Thyroid gland (tissue), 4 donors: Measurements from ENCODE around the gene GOLGA8R.
"Not testable (repeated sequence)": the region's sequence is repeated elsewhere in the genome, so short reads cannot be mapped to it uniquely, and the experiment has no call there.

Source experiments
- POLR2A ChIP-seq, 2 donors: fragments of 450-650 bp; IDR thresholded peaks; one replicate each; pipeline ENCODE4 v1.6.1; 2017; ENCODE audit warnings: antibody characterized with exemption in 2 of 2, mild to moderate bottlenecking in 2 of 2, moderate library complexity in 1 of 2
- TF ChIP-seq, protein P1 (sequence below), 6 experiments: fragments of 200-600 bp in 3 of 6; fragments of 450-650 bp in 3 of 6; sonication (generic) in 3 of 6; IDR thresholded peaks; one replicate each; pipeline ENCODE4 v1.5.1; 2016 to 2019; ENCODE audit warnings: antibody characterized with exemption in 6 of 6, mild to moderate bottlenecking in 2 of 6, inconsistent platforms in 1 of 6, moderate library complexity in 1 of 6

DNA sequence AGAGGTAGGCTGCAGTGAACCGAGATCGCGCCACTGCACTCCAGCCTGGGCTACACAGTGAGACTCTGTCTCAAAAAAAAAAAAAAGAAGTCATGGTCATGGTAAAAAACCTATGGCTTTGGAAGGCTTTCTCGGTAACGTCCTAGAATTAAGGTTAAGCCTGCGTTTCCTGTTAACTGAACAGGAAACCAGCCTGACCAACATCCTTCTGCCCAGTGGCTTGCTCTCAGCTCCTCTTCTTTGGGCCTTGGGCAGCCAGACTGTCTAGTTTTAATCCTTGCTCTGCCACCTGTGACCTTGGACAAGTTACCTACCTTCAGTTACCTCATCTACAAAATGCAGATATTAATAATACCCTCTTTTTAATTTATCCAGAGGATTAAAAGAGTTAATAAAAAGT is 6.7 kb upstream of the GOLGA8R start:
- TF ChIP-seq POLR2A (IDR thresholded peaks at IDR 0.05): not testable (repeated sequence)
- TF ChIP-seq, protein P1, sequence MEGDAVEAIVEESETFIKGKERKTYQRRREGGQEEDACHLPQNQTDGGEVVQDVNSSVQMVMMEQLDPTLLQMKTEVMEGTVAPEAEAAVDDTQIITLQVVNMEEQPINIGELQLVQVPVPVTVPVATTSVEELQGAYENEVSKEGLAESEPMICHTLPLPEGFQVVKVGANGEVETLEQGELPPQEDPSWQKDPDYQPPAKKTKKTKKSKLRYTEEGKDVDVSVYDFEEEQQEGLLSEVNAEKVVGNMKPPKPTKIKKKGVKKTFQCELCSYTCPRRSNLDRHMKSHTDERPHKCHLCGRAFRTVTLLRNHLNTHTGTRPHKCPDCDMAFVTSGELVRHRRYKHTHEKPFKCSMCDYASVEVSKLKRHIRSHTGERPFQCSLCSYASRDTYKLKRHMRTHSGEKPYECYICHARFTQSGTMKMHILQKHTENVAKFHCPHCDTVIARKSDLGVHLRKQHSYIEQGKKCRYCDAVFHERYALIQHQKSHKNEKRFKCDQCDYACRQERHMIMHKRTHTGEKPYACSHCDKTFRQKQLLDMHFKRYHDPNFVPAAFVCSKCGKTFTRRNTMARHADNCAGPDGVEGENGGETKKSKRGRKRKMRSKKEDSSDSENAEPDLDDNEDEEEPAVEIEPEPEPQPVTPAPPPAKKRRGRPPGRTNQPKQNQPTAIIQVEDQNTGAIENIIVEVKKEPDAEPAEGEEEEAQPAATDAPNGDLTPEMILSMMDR (IDR thresholded peaks at IDR 0.05): not testable (repeated sequence)
